Measurements from ENCODE around the gene E4F1.
A peak's percentile ranks its signal among the peaks of the same experiment; 100 is the strongest.

The E4F1 gene

GRCh38 chr16:2190659-2191445 lies 32.5 kb upstream of the E4F1 start:
- H3K4me3 ChIP-seq (ENCODE audit: low read depth in 1 of 2, low read length in 2 of 2) = no peak overlapping the region
- no peaks in the 10 kb centered on the region for H3K36me3 ChIP-seq (ENCODE audit: control insufficient read depth in 1 of 2, insufficient read depth in 2 of 2, low read length in 2 of 2)
- peaks cover 0 to 15% of the 10 kb centered on the region in 2 donors for H3K4me1 ChIP-seq (ENCODE audit: control insufficient read depth in 1 of 2, insufficient read depth in 2 of 2, low read length in 2 of 2)
- H3K27me3 ChIP-seq (ENCODE audit: low read depth, low read length) = peaks cover 17% of the 10 kb centered on the region
- H3K27ac ChIP-seq (ENCODE audit: low read length) = no peak overlapping the region
- H3K9me3 ChIP-seq (ENCODE audit: control insufficient read depth in 1 of 2, low read length in 2 of 2) = no peaks in the 10 kb centered on the region

- Histone ChIP-seq H3K27me3 (ENCODE audit: low read depth, low read length) (peaks cover 18% of the 10 kb centered on the region), H3K27ac (ENCODE audit: low read length) (no peak overlapping the region), H3K4me1 (ENCODE audit: control insufficient read depth in 1 of 2, insufficient read depth in 2 of 2, low read length in 2 of 2) (peaks cover 0 to 16% of the 10 kb centered on the region in 2 donors), H3K9me3 (ENCODE audit: control insufficient read depth in 1 of 2, low read length in 2 of 2) (no peaks in the 10 kb centered on the region), H3K4me3 (ENCODE audit: low read depth in 1 of 2, low read length in 2 of 2) (no peak overlapping the region), H3K36me3 (ENCODE audit: control insufficient read depth in 1 of 2, insufficient read depth in 2 of 2, low read length in 2 of 2) (no peaks in the 10 kb centered on the region)
Observed at GRCh38 chr16:2191446-2191706, 32.0 kb upstream of the E4F1 start.

GRCh38 chr16:2194166-2194834 lies 29.1 kb upstream of the E4F1 start:
- peaks cover 0 to 16% of the 10 kb centered on the region in 2 donors for H3K4me1 ChIP-seq (ENCODE audit: control insufficient read depth in 1 of 2, insufficient read depth in 2 of 2, low read length in 2 of 2)
- H3K27me3 ChIP-seq (ENCODE audit: low read depth, low read length) = peaks cover 29% of the 10 kb centered on the region
- no peak overlapping the region for H3K4me3 ChIP-seq (ENCODE audit: low read depth in 1 of 2, low read length in 2 of 2)
- no peaks in the 10 kb centered on the region for H3K36me3 ChIP-seq (ENCODE audit: control insufficient read depth in 1 of 2, insufficient read depth in 2 of 2, low read length in 2 of 2)
- H3K27ac ChIP-seq (ENCODE audit: low read length) = no peak overlapping the region
- H3K9me3 ChIP-seq (ENCODE audit: control insufficient read depth in 1 of 2, low read length in 2 of 2) = no peaks in the 10 kb centered on the region

- Histone ChIP-seq H3K9me3 (ENCODE audit: control insufficient read depth in 1 of 2, low read length in 2 of 2) (no peaks in the 10 kb centered on the region), H3K36me3 (ENCODE audit: control insufficient read depth in 1 of 2, insufficient read depth in 2 of 2, low read length in 2 of 2) (no peaks in the 10 kb centered on the region), H3K27ac (ENCODE audit: low read length) (no peak overlapping the region), H3K4me3 (ENCODE audit: low read depth in 1 of 2, low read length in 2 of 2) (no peak overlapping the region), H3K27me3 (ENCODE audit: low read depth, low read length) (peaks cover 29% of the 10 kb centered on the region), H3K4me1 (ENCODE audit: control insufficient read depth in 1 of 2, insufficient read depth in 2 of 2, low read length in 2 of 2) (peaks cover 0 to 16% of the 10 kb centered on the region in 2 donors)
Observed at GRCh38 chr16:2194852-2195321, 28.5 kb upstream of the E4F1 start.

GRCh38 chr16:2195322-2196161 lies 27.8 kb upstream of the E4F1 start:
- Histone ChIP-seq H3K4me3 (ENCODE audit: low read depth in 1 of 2, low read length in 2 of 2) (peak overlapping the region in 1 of 2 donors; percentile 26), H3K4me1 (ENCODE audit: control insufficient read depth in 1 of 2, insufficient read depth in 2 of 2, low read length in 2 of 2) (peaks cover 0 to 16% of the 10 kb centered on the region in 2 donors), H3K27ac (ENCODE audit: low read length) (no peak overlapping the region), H3K36me3 (ENCODE audit: control insufficient read depth in 1 of 2, insufficient read depth in 2 of 2, low read length in 2 of 2) (no peaks in the 10 kb centered on the region), H3K27me3 (ENCODE audit: low read depth, low read length) (peaks cover 29% of the 10 kb centered on the region), H3K9me3 (ENCODE audit: control insufficient read depth in 1 of 2, low read length in 2 of 2) (no peaks in the 10 kb centered on the region)

- H3K9me3 ChIP-seq (ENCODE audit: control insufficient read depth in 1 of 2, low read length in 2 of 2) = no peaks in the 10 kb centered on the region
- H3K4me1 ChIP-seq (ENCODE audit: control insufficient read depth in 1 of 2, insufficient read depth in 2 of 2, low read length in 2 of 2) = peaks cover 0 to 16% of the 10 kb centered on the region in 2 donors
- no peaks in the 10 kb centered on the region for H3K36me3 ChIP-seq (ENCODE audit: control insufficient read depth in 1 of 2, insufficient read depth in 2 of 2, low read length in 2 of 2)
- peak within 1 kb of the TSS in 1 of 2 donors; percentile 26 for H3K4me3 ChIP-seq (ENCODE audit: low read depth in 1 of 2, low read length in 2 of 2)
- H3K27ac ChIP-seq (ENCODE audit: low read length) = no peak within 1 kb of the TSS
- H3K27me3 ChIP-seq (ENCODE audit: low read depth, low read length) = peaks cover 29% of the 10 kb centered on the region
Observed at GRCh38 chr16:2196162-2196980, 27.0 kb upstream of the E4F1 start, which contains the start of gene CASKIN1. CASKIN1 (minus strand) TSS chr16:2196605; CDS start chr16:2196432, 173 bp downstream.

GRCh38 chr16:2196981-2197511 lies 26.3 kb upstream of the E4F1 start:
- no peak overlapping the region for H3K4me3 ChIP-seq (ENCODE audit: low read depth in 1 of 2, low read length in 2 of 2)
- peaks cover 29% of the 10 kb centered on the region for H3K27me3 ChIP-seq (ENCODE audit: low read depth, low read length)
- no peaks in the 10 kb centered on the region for H3K9me3 ChIP-seq (ENCODE audit: control insufficient read depth in 1 of 2, low read length in 2 of 2)
- no peak overlapping the region for H3K27ac ChIP-seq (ENCODE audit: low read length)
- peaks cover 0 to 16% of the 10 kb centered on the region in 2 donors for H3K4me1 ChIP-seq (ENCODE audit: control insufficient read depth in 1 of 2, insufficient read depth in 2 of 2, low read length in 2 of 2)
- no peaks in the 10 kb centered on the region for H3K36me3 ChIP-seq (ENCODE audit: control insufficient read depth in 1 of 2, insufficient read depth in 2 of 2, low read length in 2 of 2)

GRCh38 chr16:2197765-2198164 lies 25.6 kb upstream of the E4F1 start:
- Histone ChIP-seq H3K4me3 (ENCODE audit: low read depth in 1 of 2, low read length in 2 of 2) (no peak overlapping the region), H3K27ac (ENCODE audit: low read length) (no peak overlapping the region), H3K9me3 (ENCODE audit: control insufficient read depth in 1 of 2, low read length in 2 of 2) (no peaks in the 10 kb centered on the region), H3K27me3 (ENCODE audit: low read depth, low read length) (peaks cover 29% of the 10 kb centered on the region), H3K4me1 (ENCODE audit: control insufficient read depth in 1 of 2, insufficient read depth in 2 of 2, low read length in 2 of 2) (peaks cover 0 to 16% of the 10 kb centered on the region in 2 donors), H3K36me3 (ENCODE audit: control insufficient read depth in 1 of 2, insufficient read depth in 2 of 2, low read length in 2 of 2) (no peaks in the 10 kb centered on the region)

GRCh38 chr16:2198283-2198682 lies 25.1 kb upstream of the E4F1 start:
- Histone ChIP-seq H3K36me3 (ENCODE audit: control insufficient read depth in 1 of 2, insufficient read depth in 2 of 2, low read length in 2 of 2) (no peaks in the 10 kb centered on the region), H3K4me1 (ENCODE audit: control insufficient read depth in 1 of 2, insufficient read depth in 2 of 2, low read length in 2 of 2) (peaks cover 0 to 16% of the 10 kb centered on the region in 2 donors), H3K27ac (ENCODE audit: low read length) (no peak overlapping the region), H3K4me3 (ENCODE audit: low read depth in 1 of 2, low read length in 2 of 2) (no peak overlapping the region), H3K27me3 (ENCODE audit: low read depth, low read length) (peaks cover 29% of the 10 kb centered on the region), H3K9me3 (ENCODE audit: control insufficient read depth in 1 of 2, low read length in 2 of 2) (no peaks in the 10 kb centered on the region)

GRCh38 chr16:2199095-2199494 lies 24.3 kb upstream of the E4F1 start:
- no peaks in the 10 kb centered on the region for H3K36me3 ChIP-seq (ENCODE audit: control insufficient read depth in 1 of 2, insufficient read depth in 2 of 2, low read length in 2 of 2)
- peaks cover 29% of the 10 kb centered on the region for H3K27me3 ChIP-seq (ENCODE audit: low read depth, low read length)
- H3K4me3 ChIP-seq (ENCODE audit: low read depth in 1 of 2, low read length in 2 of 2) = no peak overlapping the region
- H3K4me1 ChIP-seq (ENCODE audit: control insufficient read depth in 1 of 2, insufficient read depth in 2 of 2, low read length in 2 of 2) = peaks cover 0 to 16% of the 10 kb centered on the region in 2 donors
- H3K9me3 ChIP-seq (ENCODE audit: control insufficient read depth in 1 of 2, low read length in 2 of 2) = no peaks in the 10 kb centered on the region
- no peak overlapping the region for H3K27ac ChIP-seq (ENCODE audit: low read length)
